K562 (cell line): ENCODE results near the gene ZMIZ1. TPM values are rescaled to one million over a fixed set of nuclear protein-coding genes. Genes with fewer than 3 reads are reported as not detected.

Source experiments
- ATF1 ChIP-seq, 2 experiments: fragments of 450-650 bp in 1 of 2; IDR thresholded peaks; 2 replicates each; pipeline ENCODE4 v1.6.1; 2016; ENCODE audit warnings: missing compliant biosample characterization in 1 of 2, missing genetic modification characterization in 1 of 2
- CBX1 ChIP-seq: sonication (generic); IDR thresholded peaks from 2 replicates; pipeline ENCODE4 v1.6.1; 2016; ENCODE audit warnings: antibody characterized with exemption, low read depth, mild to moderate bottlenecking
- FIP1L1 ChIP-seq: fragments of 200-400 bp; formaldehyde crosslinking; IDR thresholded peaks from 2 replicates; pipeline ENCODE4 v1.6.1; 2018; ENCODE audit warnings: mild to moderate bottlenecking, low read depth, low read length; ENCODE audit not compliant: poor library complexity, severe bottlenecking
- FOS ChIP-seq: IDR thresholded peaks from 3 replicates; pipeline ENCODE4 v1.6.1; 2011; ENCODE audit not compliant: insufficient read length; ENCODE audit errors: extremely low read depth
- HNRNPK ChIP-seq: fragments of 200-400 bp; formaldehyde crosslinking; IDR thresholded peaks from one replicate; pipeline ENCODE4 v1.6.1; 2018; ENCODE audit warnings: mild to moderate bottlenecking, low read depth, low read length; ENCODE audit not compliant: poor library complexity, severe bottlenecking
- IFI16 ChIP-seq: fragments of 250-450 bp; sonication (Bioruptor Pico); IDR thresholded peaks from 2 replicates; pipeline ENCODE4 v2.1.2; 2022; ENCODE audit warnings: mild to moderate bottlenecking, inconsistent platforms
- JUN ChIP-seq, 2 experiments: sonication (generic) in 1 of 2; formaldehyde crosslinking in 1 of 2; IDR thresholded peaks; 2 replicates each; pipeline versions ENCODE4 v1.6.1 to v1.8.0; 2012 to 2022; ENCODE audit warnings: borderline replicate concordance in 2 of 2, mild to moderate bottlenecking in 2 of 2, improper control_type of control experiment in 1 of 2, low read depth in 1 of 2, low read length in 1 of 2, missing genetic modification reagents in 1 of 2
- JUND ChIP-seq, 2 experiments: IDR thresholded peaks; 2 replicates in 1 of 2; 3 replicates in 1 of 2; pipeline ENCODE4 v1.6.1; 2011; ENCODE audit warnings: borderline replicate concordance in 2 of 2, low read depth in 2 of 2, low read length in 2 of 2, improper control_type of control experiment in 1 of 2, missing biosample characterization in 1 of 2, missing genetic modification characterization in 1 of 2, missing genetic modification reagents in 1 of 2
- MAFG ChIP-seq: fragments of 450-650 bp; conservative IDR thresholded peaks from 2 replicates; pipeline ENCODE4 v1.6.1; 2016; ENCODE audit warnings: missing genetic modification characterization, missing compliant biosample characterization
- MAZ ChIP-seq, 2 experiments: fragments of 450-650 bp in 1 of 2; sonication (generic) in 1 of 2; formaldehyde crosslinking; IDR thresholded peaks in 1 of 2; conservative IDR thresholded peaks in 1 of 2; 2 replicates each; pipeline versions ENCODE4 v1.4.0 to v1.5.0; 2020; ENCODE audit warnings: mild to moderate bottlenecking in 1 of 2, missing genetic modification reagents in 1 of 2
- MECOM ChIP-seq: fragments of 250-450 bp; sonication (Bioruptor Pico); IDR thresholded peaks from 2 replicates; pipeline ENCODE4 v1.8.0; 2022; ENCODE audit warnings: inconsistent platforms
- NFE2L1 ChIP-seq: fragments of 450-650 bp; IDR thresholded peaks from 2 replicates; pipeline ENCODE4 v1.6.1; 2016; ENCODE audit warnings: missing genetic modification characterization, low read depth, mild to moderate bottlenecking, missing compliant biosample characterization, moderate library complexity, borderline replicate concordance
- OTX1 ChIP-seq: fragments of 450-650 bp; formaldehyde crosslinking; IDR thresholded peaks from 2 replicates; pipeline ENCODE4 v1.4.0; 2022; ENCODE audit warnings: mild to moderate bottlenecking
- POLR2A ChIP-seq: fragments of 450-650 bp; conservative IDR thresholded peaks from 2 replicates; pipeline ENCODE4 v1.6.1; 2016
- PTBP1 ChIP-seq: fragments of 200-400 bp; formaldehyde crosslinking; IDR thresholded peaks from 2 replicates; pipeline ENCODE4 v1.6.1; 2017; ENCODE audit warnings: low read depth, low read length
- RAD21 ChIP-seq, 2 experiments: fragments of 250-450 bp in 1 of 2; fragments of 450-650 bp in 1 of 2; sonication (Bioruptor Pico) in 1 of 2; formaldehyde crosslinking in 1 of 2; IDR thresholded peaks in 1 of 2; conservative IDR thresholded peaks in 1 of 2; 2 replicates each; pipeline versions ENCODE4 v1.4.0 to v1.8.0; 2020 to 2022; ENCODE audit warnings: mild to moderate bottlenecking in 2 of 2, moderate library complexity in 1 of 2
- SMARCA5 ChIP-seq: fragments of 450-650 bp; IDR thresholded peaks from 2 replicates; pipeline ENCODE4 v1.6.1; 2016
- SMARCB1 ChIP-seq: IDR thresholded peaks from 2 replicates; pipeline ENCODE4 v1.6.1; 2011; ENCODE audit warnings: improper control_type of control experiment, low read depth; ENCODE audit not compliant: insufficient read length
- SMARCE1 ChIP-seq: fragments of 450-650 bp; IDR thresholded peaks from 2 replicates; pipeline ENCODE4 v1.7.1; 2016; ENCODE audit warnings: mild to moderate bottlenecking
- SNIP1 ChIP-seq: fragments of 450-650 bp; IDR thresholded peaks from 2 replicates; pipeline ENCODE4 v1.7.1; 2017; ENCODE audit warnings: low read depth, mild to moderate bottlenecking
- TCF3 ChIP-seq: sonication (generic); formaldehyde crosslinking; IDR thresholded peaks from 2 replicates; pipeline ENCODE4 v1.4.0; 2020; ENCODE audit warnings: mild to moderate bottlenecking, missing genetic modification reagents
- USF2 ChIP-seq: sonication (generic); formaldehyde crosslinking; IDR thresholded peaks from 2 replicates; pipeline ENCODE4 v1.5.0; 2020; ENCODE audit warnings: missing genetic modification reagents
- ZC3H4 ChIP-seq: sonication (generic); formaldehyde crosslinking; IDR thresholded peaks from 2 replicates; pipeline ENCODE4 v1.9.0; 2021; ENCODE audit warnings: missing genetic modification reagents, borderline replicate concordance
- ZC3H8 ChIP-seq: fragments of 450-650 bp; IDR thresholded peaks from 2 replicates; pipeline ENCODE4 v1.6.1; 2017
- ZNF668 ChIP-seq: fragments of 250-450 bp; sonication (Bioruptor Pico); IDR thresholded peaks from 2 replicates; pipeline ENCODE4 v1.8.0; 2022; ENCODE audit warnings: mild to moderate bottlenecking, inconsistent platforms
- ZNF696 ChIP-seq: fragments of 250-450 bp; sonication (Bioruptor Pico); conservative IDR thresholded peaks from 2 replicates; pipeline ENCODE4 v1.4.0; 2020; ENCODE audit warnings: mild to moderate bottlenecking, moderate library complexity
- polyA plus RNA-seq, 8 experiments: library from polyadenylated mRNA; depleted of rRNA in 4 of 8; stranded (reverse) in 5 of 8; unstranded in 3 of 8; fragments of >200 nt; fragmentation: Nextera tagmentation in 2 of 8; fragmentation: Illumina TruSeq in 1 of 8; extraction: Ambion mirVana in 2 of 8; extraction: Trizol in 1 of 8; gene quantifications; 2 replicates each; pipeline versions ENCODE4 v1.2.1 to v1.2.3, GENCODE V29; 2011 to 2014; ENCODE audit warnings: inconsistent platforms in 1 of 8, missing spikeins in 1 of 8
- total RNA-seq, 7 experiments: library from RNA; depleted of rRNA in 6 of 7; stranded (reverse); fragments of >200 nt in 6 of 7; fragmentation: Illumina TruSeq in 2 of 7; extraction: Trizol in 2 of 7; gene quantifications; 2 replicates each; pipeline versions ENCODE4 v1.2.1 to v1.2.3, GENCODE V29; 2011 to 2021; ENCODE audit warnings: low replicate concordance in 1 of 7
- TF ChIP-seq, protein P1 (sequence below): fragments of 250-450 bp; sonication (Bioruptor Pico); IDR thresholded peaks from 2 replicates; pipeline ENCODE4 v1.8.0; 2021; ENCODE audit warnings: mild to moderate bottlenecking, moderate library complexity

Gene ZMIZ1
- total and polyA plus RNA-seq, 9 of the 15 experiments (the other 6 are each of a cell fraction or from before 2014, with no cell fraction given), result 1.0 to 37.3 (median 4.3) TPM

DNA sequence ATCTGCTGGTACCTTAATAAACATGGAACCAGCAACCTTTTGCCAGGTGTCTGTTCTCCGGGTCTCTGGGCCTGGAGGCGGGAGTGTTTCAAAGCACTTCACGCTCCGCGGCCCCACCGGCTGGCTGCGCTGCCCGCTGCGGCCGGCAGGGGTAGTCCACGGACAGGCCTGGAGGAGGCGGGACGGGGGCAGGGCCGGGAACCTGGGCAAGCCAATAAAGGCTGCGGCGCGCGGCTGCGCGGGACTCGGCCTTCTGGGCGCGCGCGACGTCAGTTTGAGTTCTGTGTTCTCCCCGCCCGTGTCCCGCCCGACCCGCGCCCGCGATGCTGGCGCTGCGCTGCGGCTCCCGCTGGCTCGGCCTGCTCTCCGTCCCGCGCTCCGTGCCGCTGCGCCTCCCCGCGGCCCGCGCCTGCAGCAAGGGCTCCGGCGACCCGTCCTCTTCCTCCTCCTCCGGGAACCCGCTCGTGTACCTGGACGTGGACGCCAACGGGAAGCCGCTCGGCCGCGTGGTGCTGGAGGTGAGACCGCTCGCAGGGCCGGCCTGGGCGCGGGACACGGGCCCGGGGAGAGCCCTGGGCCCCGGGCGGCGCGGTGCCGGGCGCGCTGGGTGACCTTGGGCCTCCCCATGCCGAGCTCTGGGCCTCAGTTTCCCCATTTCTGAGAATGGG lies 278.6 kb downstream of the ZMIZ1 start, which contains the start of gene PPIF (continued):
- TF ChIP-seq HNRNPK, result peak; percentile 42
- no peak for TF ChIP-seq ZNF668 (CRISPR knock-in tag)
- TF ChIP-seq SNIP1, result no peak
- TF ChIP-seq ATF1 (CRISPR knock-in tag; IDR thresholded peaks at IDR 0.05), result no peak
- TF ChIP-seq ATF1 (tag; IDR thresholded peaks at IDR 0.05), result peak; percentile 69; the same call in 1 of the 2 replicates
- no peak for TF ChIP-seq NFE2L1 (tag)
- no peak for TF ChIP-seq FOS
- peak; percentile 95 for TF ChIP-seq ZC3H4 (CRISPR knock-in tag)
- 0 out of 2 replicates have a peak, but pooled peaks have one; percentile 42 for TF ChIP-seq PTBP1
- TF ChIP-seq SMARCE1, result no peak
- TF ChIP-seq SMARCA5, result no peak
- TF ChIP-seq RAD21 (CRISPR knock-in tag; conservative IDR thresholded peaks at IDR 0.05 in 1 of 2, IDR thresholded peaks at IDR 0.05 in 1 of 2), result peak; percentile 68 to 79
- TF ChIP-seq, protein P1, sequence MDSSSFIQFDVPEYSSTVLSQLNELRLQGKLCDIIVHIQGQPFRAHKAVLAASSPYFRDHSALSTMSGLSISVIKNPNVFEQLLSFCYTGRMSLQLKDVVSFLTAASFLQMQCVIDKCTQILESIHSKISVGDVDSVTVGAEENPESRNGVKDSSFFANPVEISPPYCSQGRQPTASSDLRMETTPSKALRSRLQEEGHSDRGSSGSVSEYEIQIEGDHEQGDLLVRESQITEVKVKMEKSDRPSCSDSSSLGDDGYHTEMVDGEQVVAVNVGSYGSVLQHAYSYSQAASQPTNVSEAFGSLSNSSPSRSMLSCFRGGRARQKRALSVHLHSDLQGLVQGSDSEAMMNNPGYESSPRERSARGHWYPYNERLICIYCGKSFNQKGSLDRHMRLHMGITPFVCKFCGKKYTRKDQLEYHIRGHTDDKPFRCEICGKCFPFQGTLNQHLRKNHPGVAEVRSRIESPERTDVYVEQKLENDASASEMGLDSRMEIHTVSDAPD (CRISPR knock-in tag), result peak; percentile 11; the same call in 1 of the 2 replicates
- peak; percentile 58 for TF ChIP-seq JUND (IDR thresholded peaks at IDR 0.05; ENCODE audit: borderline replicate concordance, low read depth, low read length)
- TF ChIP-seq JUND (tag; IDR thresholded peaks at IDR 0.05; ENCODE audit: borderline replicate concordance, low read depth, low read length), result peak; percentile 36; the same call in 1 of the 3 replicates
- TF ChIP-seq CBX1, result no peak; the same call in 1 of the 2 replicates
- TF ChIP-seq MAFG, result no peak
- TF ChIP-seq IFI16 (CRISPR knock-in tag), result 0 out of 2 replicates have a peak, but pooled peaks have one; percentile 29
- no peak for TF ChIP-seq USF2
- no peak for TF ChIP-seq MECOM (CRISPR knock-in tag)
- peak; percentile 68 to 84; a peak in 3 of 4 replicates for TF ChIP-seq MAZ (CRISPR knock-in tag; conservative IDR thresholded peaks at IDR 0.05 in 1 of 2, IDR thresholded peaks at IDR 0.05 in 1 of 2)
- peak; percentile 26; the same call in 1 of the 2 replicates for TF ChIP-seq TCF3 (CRISPR knock-in tag)
- TF ChIP-seq ZNF696 (CRISPR knock-in tag), result no peak
- no peak for TF ChIP-seq SMARCB1
- TF ChIP-seq POLR2A, result peak; percentile 72; the same call in 1 of the 2 replicates
- no peak for TF ChIP-seq OTX1 (CRISPR knock-in tag)
- peak; percentile 47 for TF ChIP-seq FIP1L1
- TF ChIP-seq ZC3H8, result no peak
- TF ChIP-seq JUN (IDR thresholded peaks at IDR 0.05; ENCODE audit: borderline replicate concordance, low read depth, low read length), result 0 out of 2 replicates have a peak, but pooled peaks have one; percentile 10
- no peak for TF ChIP-seq JUN (CRISPR knock-in tag; IDR thresholded peaks at IDR 0.05; ENCODE audit: borderline replicate concordance)
